A549 (cell line): ENCODE results near the gene DIAPH2. TPM values are rescaled to one million over a fixed set of nuclear protein-coding genes. Genes with fewer than 3 reads are reported as not detected.

Experiments used
- ATAC-seq, 2 experiments: fragments of 200-7000 bp in 1 of 2; fragments of >200 bp in 1 of 2; cut with Nextera tagmentation in 1 of 2; cut with Tn5 transposase in 1 of 2; 3 replicates each; pipeline versions ENCODE4 v1.8.0 to v1.9.1; 2018 to 2020; ENCODE audit warnings: mild to moderate bottlenecking in 1 of 2, moderate library complexity in 1 of 2
- CTCF ChIA-PET: fragments of 300-600 bp; sonication (Branson Sonifier 250); formaldehyde crosslinking; extraction: SDS; loops from one replicate; lab custom pipeline; 2021; ENCODE audit warnings: antibody characterized with exemption, inconsistent platforms; lab: Yijun Ruan, JAX
- POLR2A ChIA-PET: fragments of 350-600 bp; formaldehyde crosslinking; extraction: SDS; loops from one replicate; lab custom pipeline; 2021; ENCODE audit warnings: antibody characterized with exemption, inconsistent platforms; lab: Yijun Ruan, JAX
- DNase-seq, 2 experiments: peaks; one replicate each; pipeline versions ENCODE4 v3.0.0 to v3.0.0-alpha.2; 2011 to 2016; ENCODE audit warnings: low read depth in 1 of 2, low spot score in 1 of 2
- FAIRE-seq: peaks from 2 replicates; lab custom pipeline; 2011; peaks lifted over from hg19 to GRCh38; lab: Jason Lieb, UNC
- H3K27ac ChIP-seq, 2 experiments: fragments of >200 bp; sonication (Bioruptor Twin); formaldehyde crosslinking; 3 replicates each; pipeline ENCODE4 v1.5.1; 2016 to 2017
- H3K4me1 ChIP-seq: fragments of >200 bp; sonication (Bioruptor Twin); formaldehyde crosslinking; 3 replicates; pipeline ENCODE4 v1.6.1; 2016
- H3K4me2 ChIP-seq: fragments of >200 bp; sonication (Bioruptor Twin); formaldehyde crosslinking; 3 replicates; pipeline ENCODE4 v1.6.1; 2016
- H3K4me3 ChIP-seq: fragments of >200 bp; sonication (Bioruptor Twin); formaldehyde crosslinking; 3 replicates; pipeline ENCODE4 v1.5.1; 2016
- H3K9me3 ChIP-seq: fragments of >200 bp; sonication (Bioruptor Twin); formaldehyde crosslinking; 3 replicates; pipeline ENCODE4 v1.6.1; 2016
- CBX2 ChIP-seq: fragments of 200-600 bp; sonication (generic); IDR thresholded peaks from 2 replicates; pipeline ENCODE4 v1.6.1; 2016; ENCODE audit warnings: low read depth, mild to moderate bottlenecking, borderline replicate concordance
- CBX8 ChIP-seq: fragments of 200-600 bp; sonication (generic); IDR thresholded peaks from 2 replicates; pipeline ENCODE4 v1.6.1; 2016
- CHD4 ChIP-seq: fragments of 200-600 bp; sonication (generic); IDR thresholded peaks from 2 replicates; pipeline ENCODE4 v1.6.1; 2016; ENCODE audit warnings: antibody characterized with exemption, mild to moderate bottlenecking, borderline replicate concordance
- ESRRA ChIP-seq: fragments of 150-350 bp; IDR thresholded peaks from 2 replicates; pipeline ENCODE4 v1.6.1; 2014; ENCODE audit warnings: mild to moderate bottlenecking, low read length, borderline replicate concordance
- FOSB ChIP-seq: fragments of 250-450 bp; sonication (Bioruptor Pico); IDR thresholded peaks from 2 replicates; pipeline ENCODE4 v1.5.0; 2020; ENCODE audit warnings: mild to moderate bottlenecking, moderate library complexity
- FOSL2 ChIP-seq, 2 experiments: fragments of 450-650 bp in 1 of 2; fragments of >200 bp in 1 of 2; sonication (Bioruptor Twin) in 1 of 2; formaldehyde crosslinking; IDR thresholded peaks; 2 replicates each; pipeline versions ENCODE4 v1.5.0 to v1.6.1; 2016 to 2020; ENCODE audit warnings: mild to moderate bottlenecking in 1 of 2, moderate library complexity in 1 of 2
- HDAC2 ChIP-seq: fragments of 200-600 bp; sonication (generic); IDR thresholded peaks from 2 replicates; pipeline ENCODE4 v1.6.1; 2016
- HEYL ChIP-seq: fragments of 250-450 bp; sonication (Bioruptor Pico); IDR thresholded peaks from 2 replicates; pipeline ENCODE4 v1.8.0; 2021; ENCODE audit warnings: mild to moderate bottlenecking, moderate library complexity
- HOXB5 ChIP-seq: fragments of 250-450 bp; sonication (Bioruptor Pico); IDR thresholded peaks from 2 replicates; pipeline ENCODE4 v1.5.0; 2020; ENCODE audit warnings: mild to moderate bottlenecking, moderate library complexity
- JUN ChIP-seq, 2 experiments: fragments of >200 bp; sonication (Bioruptor Twin); formaldehyde crosslinking; IDR thresholded peaks; 2 replicates in 1 of 2; 3 replicates in 1 of 2; pipeline ENCODE4 v1.6.1; 2016 to 2017
- JUNB ChIP-seq: fragments of >200 bp; sonication (Bioruptor Twin); formaldehyde crosslinking; IDR thresholded peaks from 2 replicates; pipeline ENCODE4 v1.6.1; 2016
- KDM5A ChIP-seq: fragments of 200-600 bp; sonication (generic); IDR thresholded peaks from 2 replicates; pipeline ENCODE4 v1.6.1; 2016; ENCODE audit warnings: antibody characterized with exemption, mild to moderate bottlenecking
- MAZ ChIP-seq: fragments of 150-350 bp; IDR thresholded peaks from 2 replicates; pipeline ENCODE4 v1.6.1; 2014; ENCODE audit warnings: antibody characterized with exemption, low read depth, low read length, borderline replicate concordance
- MYC ChIP-seq: IDR thresholded peaks from 2 replicates; pipeline ENCODE4 v1.6.1; 2012; ENCODE audit warnings: mild to moderate bottlenecking, inconsistent platforms, low read length, improper control_type of control experiment, borderline replicate concordance
- NFE2L2 ChIP-seq: fragments of 150-350 bp; conservative IDR thresholded peaks from 2 replicates; pipeline ENCODE4 v1.6.1; 2014; ENCODE audit warnings: low read length
- NPAS2 ChIP-seq: fragments of 250-450 bp; sonication (Bioruptor Pico); IDR thresholded peaks from 2 replicates; pipeline ENCODE4 v1.8.0; 2022; ENCODE audit warnings: mild to moderate bottlenecking, moderate library complexity, borderline replicate concordance
- NR3C1 ChIP-seq: fragments of >200 bp; sonication (Bioruptor Twin); formaldehyde crosslinking; IDR thresholded peaks from 3 replicates; pipeline ENCODE4 v1.6.1; 2017
- PHF8 ChIP-seq: fragments of 200-600 bp; sonication (generic); IDR thresholded peaks from 2 replicates; pipeline ENCODE4 v1.6.1; 2016; ENCODE audit warnings: low read depth, mild to moderate bottlenecking, antibody characterized with exemption, moderate library complexity, borderline replicate concordance
- RARB ChIP-seq: fragments of 250-450 bp; sonication (Bioruptor Pico); IDR thresholded peaks from 2 replicates; pipeline ENCODE4 v1.8.0; 2021; ENCODE audit warnings: mild to moderate bottlenecking, moderate library complexity
- RCOR1 ChIP-seq: fragments of 150-350 bp; IDR thresholded peaks from 2 replicates; pipeline ENCODE4 v1.6.1; 2014; ENCODE audit warnings: antibody characterized with exemption, low read length, low read depth
- REST ChIP-seq: fragments of 200-600 bp; sonication (generic); IDR thresholded peaks from 2 replicates; pipeline ENCODE4 v1.6.1; 2016; ENCODE audit warnings: antibody characterized with exemption, mild to moderate bottlenecking, moderate library complexity
- SMC3 ChIP-seq: fragments of >200 bp; sonication (Bioruptor Twin); formaldehyde crosslinking; IDR thresholded peaks from 3 replicates; pipeline ENCODE4 v1.6.1; 2018; ENCODE audit warnings: inconsistent platforms
- TFCP2L1 ChIP-seq: fragments of 250-450 bp; sonication (Bioruptor Pico); IDR thresholded peaks from 2 replicates; pipeline ENCODE4 v1.5.0; 2021; ENCODE audit warnings: mild to moderate bottlenecking
- ZC3H11A ChIP-seq: fragments of 450-650 bp; IDR thresholded peaks from 2 replicates; pipeline ENCODE4 v1.6.1; 2014; ENCODE audit warnings: antibody characterized with exemption, mild to moderate bottlenecking
- ZFP36 ChIP-seq: fragments of 450-650 bp; IDR thresholded peaks from 2 replicates; pipeline ENCODE4 v1.6.1; 2014; ENCODE audit warnings: borderline replicate concordance; ENCODE audit not compliant: partially characterized antibody
- ZNF302 ChIP-seq: fragments of 250-450 bp; sonication (Bioruptor Pico); IDR thresholded peaks from 2 replicates; pipeline ENCODE4 v1.9.0; 2021; ENCODE audit warnings: inconsistent platforms, mild to moderate bottlenecking, moderate library complexity
- ZSCAN20 ChIP-seq: fragments of 250-450 bp; sonication (Bioruptor Pico); IDR thresholded peaks from 2 replicates; pipeline ENCODE4 v1.8.0; 2022; ENCODE audit warnings: mild to moderate bottlenecking, moderate library complexity
- WGBS: methylation state at CpG from one replicate; pipeline ENCODE4 v1.1.6; 2017; ENCODE audit errors: missing lambda C conversion rate; 5-methylcytosine and 5-hydroxymethylcytosine counted together
- polyA plus RNA-seq, 4 experiments: library from polyadenylated mRNA; depleted of rRNA in 3 of 4; stranded (reverse); fragments of >200 nt; fragmentation: RNase III in 1 of 4; extraction: RNeasy Plus Mini Kit Qiagen cat#74134 plus additional on column Dnase treatment in 1 of 4; gene quantifications; 2 replicates in 3 of 4; 3 replicates in 1 of 4; pipeline ENCODE4 v1.2.3, GENCODE V29; 2011 to 2017
- TF ChIP-seq, protein P1 (sequence below): IDR thresholded peaks from 2 replicates; pipeline ENCODE4 v1.6.1; 2012
- TF ChIP-seq, protein P2 (sequence below): fragments of 150-350 bp; IDR thresholded peaks from 2 replicates; pipeline ENCODE4 v1.6.1; 2014; ENCODE audit warnings: low read depth, mild to moderate bottlenecking, low read length
- TF ChIP-seq, protein P3 (sequence below): IDR thresholded peaks from 2 replicates; pipeline ENCODE4 v1.6.1; 2012; ENCODE audit warnings: low read depth, borderline replicate concordance

The DIAPH2 gene
- polyA plus RNA-seq, 2 of the 4 experiments (the other 2 are of a cell fraction), result 3.7 to 10.0 TPM

DNA sequence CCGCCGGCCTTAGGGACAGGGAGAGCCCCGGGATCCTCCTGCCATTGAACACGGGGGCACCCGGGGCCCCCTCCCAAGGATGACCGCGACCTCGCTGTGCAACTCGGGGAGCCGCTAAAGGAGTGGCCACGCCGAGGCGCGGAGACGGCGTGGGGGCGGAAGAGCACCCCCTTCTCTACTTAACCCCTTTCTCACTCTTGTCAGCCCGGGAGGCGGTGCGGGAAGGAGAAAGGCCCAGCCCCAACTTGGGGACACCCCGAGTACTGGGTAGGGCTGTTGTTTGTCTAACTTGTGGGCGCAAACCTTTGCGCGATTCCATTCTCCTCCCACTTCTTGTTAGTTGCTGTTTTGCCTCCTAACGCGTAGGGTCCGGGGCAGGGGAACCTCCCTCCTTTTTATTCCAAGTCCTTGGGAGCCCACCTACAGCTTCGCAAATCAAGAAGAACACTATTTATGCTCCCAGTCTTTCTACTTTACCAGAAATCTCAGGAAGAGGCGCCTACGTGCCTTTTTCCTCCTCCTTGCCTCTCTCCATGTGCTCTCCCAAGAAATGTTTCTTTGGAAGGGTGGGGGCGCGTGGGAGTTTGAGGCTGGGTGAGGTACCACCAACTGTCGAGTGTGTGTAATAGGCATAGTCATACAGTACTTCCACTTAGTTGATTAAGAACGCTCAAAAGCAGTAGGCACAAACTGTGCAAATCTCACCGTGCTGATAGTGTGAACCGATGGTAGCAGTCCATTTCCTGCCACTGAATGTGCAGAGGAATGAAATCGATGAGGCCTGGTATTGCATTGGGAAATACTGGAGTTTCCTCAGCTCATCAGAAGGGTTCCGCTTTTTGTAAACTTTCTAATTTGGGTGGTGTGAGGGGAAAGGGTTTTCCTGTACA lies 813 bp downstream of the DIAPH2 start:
- peak; percentile 55 to 60 for ATAC-seq
- ChIA-PET POLR2A (no interaction called here), CTCF (no interaction called here)
- no peak for FAIRE-seq
- no peaks in the 10 kb centered on the region for H3K9me3 ChIP-seq
- TF ChIP-seq KDM5A (no peak), ZSCAN20 (CRISPR knock-in tag) (no peak), NR3C1 (no peak), FOSL2 (IDR thresholded peaks at IDR 0.05) (no peak), FOSL2 (CRISPR knock-in tag; IDR thresholded peaks at IDR 0.05) (no peak), MYC (peak; percentile 32; the same call in 1 of the 2 replicates), RARB (CRISPR knock-in tag) (no peak), MAZ (no peak), NFE2L2 (no peak)
- TF ChIP-seq, protein P1, sequence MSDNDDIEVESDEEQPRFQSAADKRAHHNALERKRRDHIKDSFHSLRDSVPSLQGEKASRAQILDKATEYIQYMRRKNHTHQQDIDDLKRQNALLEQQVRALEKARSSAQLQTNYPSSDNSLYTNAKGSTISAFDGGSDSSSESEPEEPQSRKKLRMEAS, result peak; percentile 50; the same call in 1 of the 2 replicates
- TF ChIP-seq, protein P2, sequence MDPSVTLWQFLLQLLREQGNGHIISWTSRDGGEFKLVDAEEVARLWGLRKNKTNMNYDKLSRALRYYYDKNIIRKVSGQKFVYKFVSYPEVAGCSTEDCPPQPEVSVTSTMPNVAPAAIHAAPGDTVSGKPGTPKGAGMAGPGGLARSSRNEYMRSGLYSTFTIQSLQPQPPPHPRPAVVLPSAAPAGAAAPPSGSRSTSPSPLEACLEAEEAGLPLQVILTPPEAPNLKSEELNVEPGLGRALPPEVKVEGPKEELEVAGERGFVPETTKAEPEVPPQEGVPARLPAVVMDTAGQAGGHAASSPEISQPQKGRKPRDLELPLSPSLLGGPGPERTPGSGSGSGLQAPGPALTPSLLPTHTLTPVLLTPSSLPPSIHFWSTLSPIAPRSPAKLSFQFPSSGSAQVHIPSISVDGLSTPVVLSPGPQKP, result no peak
- WGBS, result 1% methylated on average over 24 of the region's 38 CpGs
- H3K4me2 ChIP-seq, result peak overlapping the region; percentile 87
- H3K4me3 ChIP-seq, result peak overlapping the region; percentile 87
- peak in 1 of 2 experiments; percentile 42 for DNase-seq
- H3K4me1 ChIP-seq, result peaks cover 10% of the 10 kb centered on the region; the same call in 2 of the 3 replicates
- peak overlapping the region; percentile 83 to 90 for H3K27ac ChIP-seq

- Histone ChIP-seq H3K9me3 (no peaks in the 10 kb centered on the region), H3K4me1 (peaks cover 10% of the 10 kb centered on the region; the same call in 2 of the 3 replicates), H3K27ac (no peak overlapping the region), H3K4me3 (no peak overlapping the region), H3K4me2 (no peak overlapping the region)
- DNase-seq, result no peak
- peak; percentile 73 for FAIRE-seq
- no peak for ATAC-seq
- WGBS, result 95% methylated on average over 2 of the region's 2 CpGs
- no peak for TF ChIP-seq FOSB
- TF ChIP-seq PHF8, result no peak
- TF ChIP-seq TFCP2L1, result no peak
- TF ChIP-seq RARB (CRISPR knock-in tag), result no peak
- TF ChIP-seq HDAC2, result no peak
- no peak for TF ChIP-seq JUN (IDR thresholded peaks at IDR 0.05)
- no peak for TF ChIP-seq ESRRA
- no peak for TF ChIP-seq JUNB
- no peak for TF ChIP-seq ZFP36
- TF ChIP-seq ZNF302 (CRISPR knock-in tag), result no peak
- TF ChIP-seq NPAS2, result no peak
- no peak for TF ChIP-seq CBX2
- CTCF ChIA-PET, result no interaction called here
- POLR2A ChIA-PET, result no interaction called here
Observed at GRCh38 chrX:96687776-96688175, 3.1 kb downstream of the DIAPH2 start.

GRCh38 chrX:96688789-96689188 lies 4.1 kb downstream of the DIAPH2 start:
- no peaks in the 10 kb centered on the region for H3K9me3 ChIP-seq
- H3K4me1 ChIP-seq, result peaks cover 10% of the 10 kb centered on the region; the same call in 2 of the 3 replicates
- FAIRE-seq, result no peak
- ChIA-PET CTCF (no interaction called here), POLR2A (no interaction called here)
- ATAC-seq, result no peak
- no peak for DNase-seq
- 96% methylated on average over 4 of the region's 4 CpGs for whole genome bisulfite sequencing
- H3K4me2 ChIP-seq, result no peak overlapping the region
- no peak overlapping the region for H3K27ac ChIP-seq
- H3K4me3 ChIP-seq, result no peak overlapping the region
- TF ChIP-seq HDAC2 (no peak), CHD4 (no peak), RCOR1 (no peak), SMC3 (no peak), ZFP36 (no peak), ZC3H11A (no peak), CBX8 (no peak), NPAS2 (no peak), KDM5A (no peak), REST (no peak), JUN (IDR thresholded peaks at IDR 0.05) (no peak), HOXB5 (CRISPR knock-in tag) (no peak), HEYL (CRISPR knock-in tag) (no peak)
- TF ChIP-seq, protein P3, sequence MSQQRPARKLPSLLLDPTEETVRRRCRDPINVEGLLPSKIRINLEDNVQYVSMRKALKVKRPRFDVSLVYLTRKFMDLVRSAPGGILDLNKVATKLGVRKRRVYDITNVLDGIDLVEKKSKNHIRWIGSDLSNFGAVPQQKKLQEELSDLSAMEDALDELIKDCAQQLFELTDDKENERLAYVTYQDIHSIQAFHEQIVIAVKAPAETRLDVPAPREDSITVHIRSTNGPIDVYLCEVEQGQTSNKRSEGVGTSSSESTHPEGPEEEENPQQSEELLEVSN, result no peak
